Measurements from ENCODE around the gene CACNA2D1.

CACNA2D1 gene

DNA sequence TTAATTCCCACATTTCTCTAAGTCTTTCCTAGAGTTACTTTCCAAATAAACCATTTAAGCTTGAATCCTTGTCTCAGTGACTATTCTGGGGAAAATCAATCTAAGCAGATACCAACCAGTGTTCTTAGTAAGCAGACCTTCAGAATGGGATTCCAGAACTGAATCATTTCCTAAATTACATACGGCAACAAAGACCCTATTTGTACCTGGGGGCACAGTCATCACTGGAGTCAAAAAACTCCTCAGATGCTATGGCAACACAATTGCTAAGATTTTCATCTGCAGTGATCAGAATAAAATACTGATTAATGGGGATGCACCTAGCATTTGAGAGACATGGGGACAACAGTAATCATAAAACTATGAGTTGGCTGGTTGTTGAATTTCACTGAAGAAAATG is 389.0 kb downstream of the CACNA2D1 start:
- no peaks in the 10 kb centered on the region for H3K27me3 ChIP-seq (ENCODE audit: low read depth, low read length)
- no peak overlapping the region for H3K27ac ChIP-seq (ENCODE audit: low read length)
- H3K9me3 ChIP-seq (ENCODE audit: control insufficient read depth in 1 of 2, low read length in 2 of 2) = no peaks in the 10 kb centered on the region
- no peak overlapping the region for H3K4me3 ChIP-seq (ENCODE audit: low read depth in 1 of 2, low read length in 2 of 2)
- no peaks in the 10 kb centered on the region for H3K36me3 ChIP-seq (ENCODE audit: control insufficient read depth in 1 of 2, insufficient read depth in 2 of 2, low read length in 2 of 2)
- peaks cover 0 to 23% of the 10 kb centered on the region in 2 donors for H3K4me1 ChIP-seq (ENCODE audit: control insufficient read depth in 1 of 2, insufficient read depth in 2 of 2, low read length in 2 of 2)

DNA sequence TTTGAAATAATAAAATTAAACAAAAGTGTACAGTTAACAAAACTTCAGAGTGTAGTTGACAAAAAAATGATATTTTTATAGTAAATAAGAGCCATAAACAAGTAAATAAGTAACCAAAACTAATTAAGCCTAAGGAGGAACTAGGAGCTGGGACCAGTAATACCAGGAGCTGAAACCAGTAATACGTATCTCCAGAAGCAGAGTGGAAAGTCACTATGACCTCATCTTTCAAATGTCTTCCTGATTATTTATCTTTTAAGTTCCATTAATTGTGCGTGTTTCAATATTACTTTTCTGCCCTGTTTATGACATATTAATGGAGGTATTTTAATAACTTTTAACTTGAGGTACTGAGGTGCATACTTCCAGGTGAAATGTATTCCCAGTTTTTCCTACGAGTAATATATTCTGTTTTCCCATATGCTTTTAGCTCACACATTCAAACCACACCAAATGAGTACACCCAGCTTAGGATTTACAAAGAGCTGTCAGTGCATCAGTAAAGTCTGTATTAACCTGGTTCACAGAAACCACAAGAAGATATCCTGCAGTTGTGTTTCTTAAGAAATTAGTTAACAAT is 390.0 kb downstream of the CACNA2D1 start:
- no peak overlapping the region for H3K27ac ChIP-seq (ENCODE audit: low read length)
- H3K4me3 ChIP-seq (ENCODE audit: low read depth in 1 of 2, low read length in 2 of 2) = no peak overlapping the region
- H3K36me3 ChIP-seq (ENCODE audit: control insufficient read depth in 1 of 2, insufficient read depth in 2 of 2, low read length in 2 of 2) = no peaks in the 10 kb centered on the region
- H3K9me3 ChIP-seq (ENCODE audit: control insufficient read depth in 1 of 2, low read length in 2 of 2) = no peaks in the 10 kb centered on the region
- H3K27me3 ChIP-seq (ENCODE audit: low read depth, low read length) = no peaks in the 10 kb centered on the region
- H3K4me1 ChIP-seq (ENCODE audit: control insufficient read depth in 1 of 2, insufficient read depth in 2 of 2, low read length in 2 of 2) = peaks cover 0 to 26% of the 10 kb centered on the region in 2 donors

DNA sequence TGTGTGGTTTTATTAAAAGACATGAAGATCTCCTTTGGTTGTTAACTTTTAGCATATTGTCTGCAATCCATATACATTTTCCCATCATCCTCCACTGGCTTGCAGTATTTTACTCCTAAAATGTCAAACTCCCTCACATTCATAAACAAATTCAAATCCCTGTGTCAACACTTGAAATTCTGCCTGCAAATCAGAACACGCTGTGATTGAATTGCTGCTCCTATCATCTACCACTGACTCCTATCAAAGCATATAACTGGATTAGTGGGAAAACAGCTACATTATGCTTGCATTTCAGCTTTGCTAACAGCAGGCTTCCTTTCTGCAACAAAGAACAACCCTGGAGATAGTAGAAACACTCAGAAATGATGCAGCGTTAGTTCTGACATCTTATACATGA is 392.0 kb downstream of the CACNA2D1 start:
- no peak overlapping the region for H3K27ac ChIP-seq (ENCODE audit: low read length)
- peaks cover 0 to 26% of the 10 kb centered on the region in 2 donors for H3K4me1 ChIP-seq (ENCODE audit: control insufficient read depth in 1 of 2, insufficient read depth in 2 of 2, low read length in 2 of 2)
- H3K27me3 ChIP-seq (ENCODE audit: low read depth, low read length) = no peaks in the 10 kb centered on the region
- no peak overlapping the region for H3K4me3 ChIP-seq (ENCODE audit: low read depth in 1 of 2, low read length in 2 of 2)
- no peaks in the 10 kb centered on the region for H3K9me3 ChIP-seq (ENCODE audit: control insufficient read depth in 1 of 2, low read length in 2 of 2)
- no peaks in the 10 kb centered on the region for H3K36me3 ChIP-seq (ENCODE audit: control insufficient read depth in 1 of 2, insufficient read depth in 2 of 2, low read length in 2 of 2)

DNA sequence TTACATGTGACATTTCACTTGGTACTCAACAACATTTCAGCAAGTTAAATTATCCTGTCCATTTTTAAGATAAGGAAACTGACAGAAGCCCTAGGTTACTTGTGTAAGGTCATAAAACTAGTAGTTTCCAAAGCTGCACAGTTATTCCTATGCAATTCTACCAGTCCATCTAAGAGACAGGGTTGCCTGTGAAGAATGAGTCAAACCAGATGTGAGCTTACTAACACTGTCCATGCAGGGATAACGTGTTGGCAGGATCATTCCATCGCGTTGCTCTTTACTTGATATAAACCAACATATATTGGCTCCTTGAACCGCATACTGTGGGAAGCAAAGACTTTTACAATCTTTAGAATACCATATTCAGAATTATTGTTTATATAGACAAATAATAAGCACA is 392.8 kb downstream of the CACNA2D1 start:
- H3K27ac ChIP-seq (ENCODE audit: low read length) = no peak overlapping the region
- peaks cover 0 to 26% of the 10 kb centered on the region in 2 donors for H3K4me1 ChIP-seq (ENCODE audit: control insufficient read depth in 1 of 2, insufficient read depth in 2 of 2, low read length in 2 of 2)
- H3K36me3 ChIP-seq (ENCODE audit: control insufficient read depth in 1 of 2, insufficient read depth in 2 of 2, low read length in 2 of 2) = no peaks in the 10 kb centered on the region
- no peak overlapping the region for H3K4me3 ChIP-seq (ENCODE audit: low read depth in 1 of 2, low read length in 2 of 2)
- H3K27me3 ChIP-seq (ENCODE audit: low read depth, low read length) = no peaks in the 10 kb centered on the region
- H3K9me3 ChIP-seq (ENCODE audit: control insufficient read depth in 1 of 2, low read length in 2 of 2) = no peaks in the 10 kb centered on the region

DNA sequence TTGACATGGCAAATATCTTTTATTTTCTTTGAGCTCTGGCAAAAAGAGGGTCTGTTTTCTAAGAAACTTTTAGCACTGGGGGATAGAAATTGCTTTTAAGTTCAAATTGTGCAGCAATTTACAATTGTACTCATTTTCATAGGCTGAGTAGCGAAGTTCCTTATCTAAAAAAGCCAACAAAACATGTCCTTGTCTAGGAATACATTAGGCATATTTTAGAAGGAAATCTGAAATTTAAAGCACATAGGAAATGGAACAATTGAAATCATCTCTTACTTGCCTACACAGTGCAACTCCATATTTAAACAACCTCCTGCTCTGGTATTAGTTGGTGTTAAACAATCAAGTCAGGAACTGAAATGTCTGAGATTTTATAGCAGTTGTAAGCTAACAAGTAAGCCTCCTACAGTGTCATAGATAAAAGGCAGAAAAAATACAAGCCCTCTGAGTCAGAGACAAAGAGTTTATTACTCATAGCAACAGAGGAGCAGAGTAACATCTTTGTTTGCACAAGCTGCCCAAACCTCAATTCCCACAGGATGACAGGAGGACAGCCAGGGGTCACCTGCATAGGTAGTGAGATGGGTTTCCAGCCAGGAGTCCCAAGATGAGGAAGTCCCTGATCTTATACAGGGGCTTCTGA is 393.6 kb downstream of the CACNA2D1 start:
- H3K27ac ChIP-seq (ENCODE audit: low read length) = no peak overlapping the region
- H3K4me1 ChIP-seq (ENCODE audit: control insufficient read depth in 1 of 2, insufficient read depth in 2 of 2, low read length in 2 of 2) = peaks cover 0 to 26% of the 10 kb centered on the region in 2 donors
- no peaks in the 10 kb centered on the region for H3K27me3 ChIP-seq (ENCODE audit: low read depth, low read length)
- no peaks in the 10 kb centered on the region for H3K36me3 ChIP-seq (ENCODE audit: control insufficient read depth in 1 of 2, insufficient read depth in 2 of 2, low read length in 2 of 2)
- H3K9me3 ChIP-seq (ENCODE audit: control insufficient read depth in 1 of 2, low read length in 2 of 2) = no peaks in the 10 kb centered on the region
- no peak overlapping the region for H3K4me3 ChIP-seq (ENCODE audit: low read depth in 1 of 2, low read length in 2 of 2)

DNA sequence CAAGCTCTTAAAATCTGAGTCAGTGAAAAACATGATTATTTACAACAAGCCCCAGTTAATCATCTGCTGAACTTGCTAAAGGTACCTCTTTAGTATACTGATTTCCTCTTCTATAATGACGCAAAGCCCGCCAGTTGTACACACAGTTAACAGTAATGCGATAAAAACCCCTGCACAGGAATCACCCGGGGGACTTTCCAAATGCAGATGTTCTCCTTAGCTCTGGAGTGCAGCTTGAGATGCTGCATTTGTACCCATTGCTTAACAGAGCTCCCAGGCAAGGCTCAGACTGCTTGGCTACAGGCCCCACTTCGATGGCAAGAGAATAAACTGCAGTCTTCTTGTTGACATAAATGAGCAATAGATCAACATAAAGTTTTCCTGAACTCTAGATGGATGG is 394.1 kb downstream of the CACNA2D1 start:
- Histone ChIP-seq H3K36me3 (ENCODE audit: control insufficient read depth in 1 of 2, insufficient read depth in 2 of 2, low read length in 2 of 2) (no peaks in the 10 kb centered on the region), H3K4me1 (ENCODE audit: control insufficient read depth in 1 of 2, insufficient read depth in 2 of 2, low read length in 2 of 2) (peaks cover 0 to 26% of the 10 kb centered on the region in 2 donors), H3K27ac (ENCODE audit: low read length) (no peak overlapping the region), H3K4me3 (ENCODE audit: low read depth in 1 of 2, low read length in 2 of 2) (no peak overlapping the region), H3K27me3 (ENCODE audit: low read depth, low read length) (no peaks in the 10 kb centered on the region), H3K9me3 (ENCODE audit: control insufficient read depth in 1 of 2, low read length in 2 of 2) (no peaks in the 10 kb centered on the region)

DNA sequence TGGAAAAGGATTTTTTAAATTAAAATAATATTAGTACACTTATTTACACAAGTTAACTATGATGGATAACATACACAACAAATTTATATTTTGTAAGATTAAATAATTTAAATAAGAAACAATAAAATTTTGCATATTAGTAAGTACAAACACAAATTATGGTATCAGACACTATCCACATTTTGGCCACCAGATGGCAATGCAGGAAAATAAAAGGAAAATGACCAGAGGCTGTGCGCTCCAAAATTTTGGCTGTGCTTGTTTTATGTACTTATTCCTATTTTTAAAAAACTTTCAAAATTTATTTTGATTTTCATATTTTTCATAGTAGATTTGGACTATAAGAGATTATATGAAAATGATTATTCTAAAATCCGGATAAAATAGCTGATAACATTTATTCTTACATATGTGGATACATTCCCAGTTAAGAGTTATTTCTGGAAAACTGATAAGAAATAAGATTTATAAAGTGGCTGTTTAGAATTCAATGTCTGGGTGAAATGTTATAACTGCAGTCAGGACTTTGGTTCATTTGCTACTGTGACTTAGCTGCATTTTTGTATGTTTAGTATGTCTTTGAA is 399.0 kb downstream of the CACNA2D1 start:
- no peaks in the 10 kb centered on the region for H3K27me3 ChIP-seq (ENCODE audit: low read depth, low read length)
- H3K4me3 ChIP-seq (ENCODE audit: low read depth in 1 of 2, low read length in 2 of 2) = no peak overlapping the region
- no peak overlapping the region for H3K27ac ChIP-seq (ENCODE audit: low read length)
- no peaks in the 10 kb centered on the region for H3K9me3 ChIP-seq (ENCODE audit: control insufficient read depth in 1 of 2, low read length in 2 of 2)
- H3K36me3 ChIP-seq (ENCODE audit: control insufficient read depth in 1 of 2, insufficient read depth in 2 of 2, low read length in 2 of 2) = no peaks in the 10 kb centered on the region
- peaks cover 0 to 3% of the 10 kb centered on the region in 2 donors for H3K4me1 ChIP-seq (ENCODE audit: control insufficient read depth in 1 of 2, insufficient read depth in 2 of 2, low read length in 2 of 2)

DNA sequence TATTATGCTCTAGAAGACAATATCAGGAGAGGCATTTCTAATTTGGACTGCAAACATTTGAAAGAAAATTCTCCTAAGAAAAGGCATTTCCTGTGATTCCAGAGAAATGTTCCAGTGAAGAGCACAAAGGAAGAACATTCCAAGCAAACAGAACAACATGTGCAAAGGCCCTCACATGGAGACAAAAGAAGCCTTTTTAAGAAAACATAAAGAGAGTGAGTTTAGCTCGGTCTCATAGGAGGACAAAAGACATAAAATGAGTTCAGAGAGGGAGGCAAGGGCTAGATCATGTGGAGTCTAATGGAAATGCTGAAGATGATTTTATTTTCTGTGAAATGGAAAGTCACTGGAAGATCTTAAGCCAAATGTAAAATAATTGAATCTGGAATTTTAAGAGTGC is 404.0 kb downstream of the CACNA2D1 start:
- Histone ChIP-seq H3K4me1 (ENCODE audit: control insufficient read depth in 1 of 2, insufficient read depth in 2 of 2, low read length in 2 of 2) (no peaks in the 10 kb centered on the region), H3K4me3 (ENCODE audit: low read depth in 1 of 2, low read length in 2 of 2) (no peak overlapping the region), H3K9me3 (ENCODE audit: control insufficient read depth in 1 of 2, low read length in 2 of 2) (no peaks in the 10 kb centered on the region), H3K36me3 (ENCODE audit: control insufficient read depth in 1 of 2, insufficient read depth in 2 of 2, low read length in 2 of 2) (no peaks in the 10 kb centered on the region), H3K27me3 (ENCODE audit: low read depth, low read length) (no peaks in the 10 kb centered on the region), H3K27ac (ENCODE audit: low read length) (no peak overlapping the region)

DNA sequence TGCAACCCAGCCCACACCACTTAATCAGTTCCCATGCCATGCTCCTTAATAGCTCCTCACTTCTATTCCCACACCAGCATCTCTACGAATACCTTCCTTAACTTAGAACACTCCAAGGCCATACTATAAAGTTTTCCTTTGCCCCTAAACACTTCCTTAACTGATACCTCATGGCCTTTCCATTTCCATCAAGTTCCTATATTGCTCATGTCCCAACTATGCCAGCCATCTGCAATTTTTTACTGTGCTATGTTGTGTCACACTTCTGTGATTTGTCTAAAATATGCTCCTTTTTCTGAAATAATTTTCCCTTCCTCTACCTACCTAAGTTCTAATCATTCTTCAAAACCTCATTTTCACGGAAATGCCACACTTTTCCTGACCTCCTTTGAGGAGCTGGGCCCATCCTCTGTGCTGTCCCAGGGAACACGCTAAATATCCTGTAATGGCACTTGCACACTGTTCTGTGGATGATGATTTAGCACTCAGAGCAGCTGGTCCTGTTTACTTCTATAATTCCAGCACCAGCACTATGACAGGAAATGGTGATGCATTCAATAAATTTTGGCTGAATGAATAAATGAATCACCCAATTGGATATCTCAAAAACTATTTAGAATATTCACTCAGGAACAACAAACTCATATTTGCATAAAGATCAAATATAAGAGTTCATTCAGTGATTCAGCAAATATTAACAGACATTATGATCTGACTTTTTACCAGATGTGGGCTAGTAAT is 407.3 kb downstream of the CACNA2D1 start:
- H3K4me3 ChIP-seq (ENCODE audit: low read depth in 1 of 2, low read length in 2 of 2) = no peak overlapping the region
- no peaks in the 10 kb centered on the region for H3K9me3 ChIP-seq (ENCODE audit: control insufficient read depth in 1 of 2, low read length in 2 of 2)
- H3K27ac ChIP-seq (ENCODE audit: low read length) = no peak overlapping the region
- H3K27me3 ChIP-seq (ENCODE audit: low read depth, low read length) = no peaks in the 10 kb centered on the region
- H3K36me3 ChIP-seq (ENCODE audit: control insufficient read depth in 1 of 2, insufficient read depth in 2 of 2, low read length in 2 of 2) = no peaks in the 10 kb centered on the region
- no peaks in the 10 kb centered on the region for H3K4me1 ChIP-seq (ENCODE audit: control insufficient read depth in 1 of 2, insufficient read depth in 2 of 2, low read length in 2 of 2)

DNA sequence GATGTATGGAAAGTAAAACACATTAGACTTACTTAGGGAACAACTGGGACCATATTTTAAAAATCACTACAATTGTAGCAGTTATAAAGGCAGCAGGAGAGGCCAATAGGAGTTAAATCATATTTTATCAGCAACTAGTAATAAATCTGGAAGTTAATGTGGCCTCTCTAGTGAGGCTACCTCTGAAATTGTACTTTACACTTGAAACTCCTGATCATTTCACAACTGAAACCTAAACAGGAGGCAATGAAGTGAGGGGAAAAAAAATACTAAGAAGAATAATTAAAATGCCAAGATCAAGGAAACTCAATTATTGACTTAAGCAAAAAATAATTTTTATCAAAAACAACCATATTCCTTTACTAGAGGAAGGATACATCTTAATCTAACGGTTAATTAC is 408.1 kb downstream of the CACNA2D1 start:
- Histone ChIP-seq H3K27ac (ENCODE audit: low read length) (no peak overlapping the region), H3K9me3 (ENCODE audit: control insufficient read depth in 1 of 2, low read length in 2 of 2) (no peaks in the 10 kb centered on the region), H3K27me3 (ENCODE audit: low read depth, low read length) (no peaks in the 10 kb centered on the region), H3K36me3 (ENCODE audit: control insufficient read depth in 1 of 2, insufficient read depth in 2 of 2, low read length in 2 of 2) (no peaks in the 10 kb centered on the region), H3K4me1 (ENCODE audit: control insufficient read depth in 1 of 2, insufficient read depth in 2 of 2, low read length in 2 of 2) (no peaks in the 10 kb centered on the region), H3K4me3 (ENCODE audit: low read depth in 1 of 2, low read length in 2 of 2) (no peak overlapping the region)

DNA sequence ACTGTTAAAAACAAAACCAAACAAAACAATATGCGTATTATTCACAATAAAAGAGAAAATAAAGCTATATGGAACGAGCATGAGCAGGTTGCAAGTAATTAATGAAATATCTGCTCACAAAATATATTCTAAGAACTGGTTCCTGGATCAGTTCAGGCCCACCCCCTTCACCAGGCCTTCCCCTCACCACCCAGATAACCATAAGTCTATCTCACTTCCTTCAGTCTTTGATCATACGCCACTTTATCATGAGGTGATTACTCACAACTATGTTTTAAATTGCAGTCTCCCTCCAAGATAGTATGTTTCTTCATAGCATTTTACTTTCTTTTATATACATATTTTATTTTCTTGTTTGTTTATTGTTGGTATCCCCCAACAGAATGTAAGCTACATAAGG is 410.7 kb downstream of the CACNA2D1 start:
- H3K27ac ChIP-seq (ENCODE audit: low read length) = no peak overlapping the region
- no peaks in the 10 kb centered on the region for H3K27me3 ChIP-seq (ENCODE audit: low read depth, low read length)
- H3K4me1 ChIP-seq (ENCODE audit: control insufficient read depth in 1 of 2, insufficient read depth in 2 of 2, low read length in 2 of 2) = no peaks in the 10 kb centered on the region
- H3K36me3 ChIP-seq (ENCODE audit: control insufficient read depth in 1 of 2, insufficient read depth in 2 of 2, low read length in 2 of 2) = no peaks in the 10 kb centered on the region
- no peak overlapping the region for H3K4me3 ChIP-seq (ENCODE audit: low read depth in 1 of 2, low read length in 2 of 2)
- H3K9me3 ChIP-seq (ENCODE audit: control insufficient read depth in 1 of 2, low read length in 2 of 2) = no peaks in the 10 kb centered on the region
